ENCODE data around the gene APOB.

Gene APOB

GRCh38 chr2:20966061-20966595 is 77.7 kb downstream of the APOB start:
- no peak for DNase-seq

- DNase-seq = no peak
These were observed 78.7 kb downstream of the APOB start for GRCh38 chr2:20965221-20965620.

- DNase-seq = no peak
These were observed 80.0 kb downstream of the APOB start for GRCh38 chr2:20963867-20964266.

GRCh38 chr2:20962939-20963557 is 80.8 kb downstream of the APOB start:
- peak; percentile 58 to 90 for DNase-seq

- no peak for DNase-seq
These were observed 82.0 kb downstream of the APOB start for GRCh38 chr2:20961858-20962257.

- no peak for DNase-seq
These were observed 83.9 kb downstream of the APOB start for GRCh38 chr2:20960003-20960402.

- DNase-seq = no peak
These were observed 84.6 kb downstream of the APOB start for GRCh38 chr2:20959252-20959651.

- DNase-seq = no peak
These were observed 85.9 kb downstream of the APOB start for GRCh38 chr2:20957788-20958525.

- DNase-seq = no peak
These were observed 88.4 kb downstream of the APOB start for GRCh38 chr2:20955277-20956026.

GRCh38 chr2:20953146-20953824 is 90.6 kb downstream of the APOB start:
- no peak for DNase-seq
